Natural killer cell (primary cell): ENCODE data around the gene LMX1A. TPM values are rescaled to one million over a fixed set of nuclear protein-coding genes. Genes with fewer than 3 reads are reported as not detected.

Experiments
- ATAC-seq, 3 donors: fragments of 150-1000 bp in 2 of 3; fragments of 200-7000 bp in 1 of 3; cut with Tn5 transposase; 1 replicate in 1 of 3; 2 replicates in 2 of 3; pipeline ENCODE4 v1.10.0; 2021; ENCODE audit warnings: mild to moderate bottlenecking in 2 of 3, moderate library complexity in 2 of 3
- DNase-seq, 2 donors: peaks; one replicate each; pipeline versions ENCODE4 v3.0.0 to v3.0.0-alpha.2; 2013 to 2021; ENCODE audit warnings: mixed read lengths in 1 of 2
- H3K27ac ChIP-seq: one replicate; pipeline ENCODE4 v1.5.1; 2013; ENCODE audit warnings: mild to moderate bottlenecking, low read length
- H3K27me3 ChIP-seq: one replicate; pipeline ENCODE4 v1.6.1; 2013; ENCODE audit warnings: low read length; ENCODE audit not compliant: control insufficient read depth, insufficient read depth
- H3K36me3 ChIP-seq: one replicate; pipeline ENCODE4 v1.6.1; 2013; ENCODE audit warnings: low read length; ENCODE audit not compliant: control insufficient read depth, insufficient read depth
- H3K4me1 ChIP-seq: one replicate; pipeline ENCODE4 v1.6.1; 2013; ENCODE audit warnings: low read length; ENCODE audit not compliant: control insufficient read depth, insufficient read depth
- H3K4me3 ChIP-seq: one replicate; pipeline ENCODE4 v1.5.1; 2013; ENCODE audit warnings: low read length
- H3K9me3 ChIP-seq: one replicate; pipeline ENCODE4 v1.6.1; 2013; ENCODE audit warnings: low read length; ENCODE audit not compliant: control insufficient read depth, insufficient read depth
- H3K27ac Mint-ChIP-seq, 2 donors: one replicate each; pipeline ENCODE4 v1.8.0; 2022; ENCODE audit warnings: mild to moderate bottlenecking in 2 of 2, mixed read lengths in 2 of 2, moderate library complexity in 1 of 2
- H3K27me3 Mint-ChIP-seq, 2 donors: one replicate each; pipeline ENCODE4 v1.8.0; 2022; ENCODE audit warnings: low read depth in 2 of 2, mixed read lengths in 2 of 2
- H3K36me3 Mint-ChIP-seq: one replicate; pipeline ENCODE4 v1.8.0; 2022; ENCODE audit warnings: mixed read lengths
- H3K4me1 Mint-ChIP-seq, 2 donors: one replicate each; pipeline ENCODE4 v1.8.0; 2022; ENCODE audit warnings: mixed read lengths in 2 of 2
- H3K4me3 Mint-ChIP-seq: one replicate; pipeline ENCODE4 v1.8.0; 2022; ENCODE audit warnings: mild to moderate bottlenecking, moderate library complexity, mixed read lengths
- H3K9me3 Mint-ChIP-seq, 2 donors: one replicate each; pipeline ENCODE4 v1.8.0; 2022; ENCODE audit warnings: mixed read lengths in 2 of 2
- CTCF ChIP-seq: fragments of 200-600 bp; IDR thresholded peaks from one replicate; pipeline ENCODE4 v1.8.0; 2022; ENCODE audit warnings: antibody characterized with exemption
- WGBS: methylation state at CpG from one replicate; pipeline ENCODE4 v1.1.7; 2013; ENCODE audit warnings: missing lambda C conversion rate; ENCODE audit not compliant: insufficient coverage; 5-methylcytosine and 5-hydroxymethylcytosine counted together
- intact Hi-C: fragments of 100-400 bp; cut with micrococcal nuclease; formaldehyde crosslinking; loops from one replicate; pipeline ENCODE4 v1.14.2; 2022
- total RNA-seq, 4 donors: library from RNA; stranded (reverse); fragments of 120-200 nt in 1 of 4; gene quantifications; one replicate each; pipeline versions ENCODE4 v1.2.3 to v1.2.4, GENCODE V29; 2013 to 2022

The LMX1A gene
- total RNA-seq, 3 donors from 2014 or later (not counting 1 experiment from before 2014, with no cell fraction given) = not detected

GRCh38 chr1:165313903-165314302 lies 42.6 kb downstream of the LMX1A start:
- intact Hi-C loops = loop anchor here (5.0 kb wide), 1 partner anchor 48 kb away; no protein-coding TSS in a partner anchor
- Histone ChIP-seq H3K4me1 (no peaks in the 10 kb centered on the region), H3K27me3 (no peaks in the 10 kb centered on the region), H3K4me3 (no peak overlapping the region), H3K9me3 (no peaks in the 10 kb centered on the region), H3K27ac (no peak overlapping the region), H3K36me3 (no peaks in the 10 kb centered on the region)
- H3K27ac Mint-ChIP-seq = no peak overlapping the region
- WGBS = 54% methylated on average over 3 of the region's 4 CpGs
- H3K4me1 Mint-ChIP-seq = no peaks in the 10 kb centered on the region
- H3K4me3 Mint-ChIP-seq = no peak overlapping the region
- ATAC-seq = no peak
- no peaks in the 10 kb centered on the region for H3K36me3 Mint-ChIP-seq
- peaks cover 16 to 35% of the 10 kb centered on the region in 2 donors for H3K27me3 Mint-ChIP-seq
- no peak for DNase-seq
- no peaks in the 10 kb centered on the region for H3K9me3 Mint-ChIP-seq
- TF ChIP-seq CTCF = no peak

- intact Hi-C loops = loop anchor here (5.0 kb wide), 1 partner anchor 50 kb away; no protein-coding TSS in a partner anchor
- Mint-ChIP-seq H3K4me3 (no peak overlapping the region), H3K4me1 (no peaks in the 10 kb centered on the region), H3K27me3 (peaks cover 16 to 35% of the 10 kb centered on the region in 2 donors), H3K27ac (no peak overlapping the region), H3K36me3 (no peaks in the 10 kb centered on the region), H3K9me3 (no peaks in the 10 kb centered on the region)
- no peak for DNase-seq
- H3K27me3 ChIP-seq = no peaks in the 10 kb centered on the region
- no peaks in the 10 kb centered on the region for H3K9me3 ChIP-seq
- no peaks in the 10 kb centered on the region for H3K36me3 ChIP-seq
- ATAC-seq = no peak
- TF ChIP-seq CTCF = no peak
- 100% methylated on average over 2 of the region's 2 CpGs for WGBS
- H3K4me1 ChIP-seq = no peaks in the 10 kb centered on the region
- no peak overlapping the region for H3K27ac ChIP-seq
- H3K4me3 ChIP-seq = no peak overlapping the region
Measured at GRCh38 chr1:165312591-165312990, 43.9 kb downstream of the LMX1A start.

DNA sequence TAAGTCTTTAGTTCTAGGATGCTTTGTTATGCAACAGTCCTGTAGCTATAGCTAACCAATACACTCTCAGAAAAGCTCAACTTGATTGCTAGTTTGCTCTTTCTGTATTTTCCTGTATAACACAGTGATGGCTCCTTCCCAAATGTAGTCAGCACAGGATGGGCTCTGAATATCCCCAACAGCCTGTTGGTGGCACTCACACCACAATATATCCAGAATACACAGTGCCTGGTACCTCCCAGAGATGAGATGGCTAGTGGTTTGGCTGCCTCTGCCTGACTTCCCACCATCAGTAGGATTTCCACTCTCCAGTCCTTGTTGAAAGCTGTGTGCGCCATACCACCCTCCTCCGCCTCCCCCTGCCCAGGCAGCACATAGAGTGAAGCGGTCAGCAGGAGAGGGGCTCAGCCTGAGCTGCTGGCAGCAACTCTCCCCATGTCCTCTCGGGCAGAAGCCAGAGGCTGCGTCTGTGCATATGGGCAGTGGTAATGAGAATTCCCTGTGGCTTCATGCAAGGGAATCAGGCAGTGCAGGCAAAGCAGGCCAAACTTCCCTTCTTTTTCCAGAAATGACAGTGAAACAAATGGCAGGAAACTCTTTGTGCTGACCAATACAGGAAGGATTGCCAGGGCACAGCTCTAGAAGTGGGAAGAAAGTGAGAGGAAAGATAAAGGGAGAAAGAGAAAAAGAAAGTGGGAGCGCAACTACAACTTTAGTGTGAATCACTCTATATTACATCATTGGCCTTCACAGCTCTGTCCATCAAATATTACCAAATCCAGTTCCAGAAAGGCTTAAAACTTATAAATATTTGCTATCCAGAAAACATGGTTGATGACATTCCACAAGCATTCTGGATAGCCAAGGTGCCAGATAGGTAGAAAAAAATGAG lies 49.7 kb downstream of the LMX1A start:
- TF ChIP-seq CTCF = no peak
- H3K36me3 ChIP-seq = no peaks in the 10 kb centered on the region
- H3K27ac ChIP-seq = no peak overlapping the region
- WGBS = 59% methylated on average over 5 of the region's 6 CpGs
- ATAC-seq = no peak
- DNase-seq = no peak
- no peaks in the 10 kb centered on the region for H3K9me3 Mint-ChIP-seq
- H3K4me3 ChIP-seq = no peak overlapping the region
- H3K9me3 ChIP-seq = no peaks in the 10 kb centered on the region
- H3K36me3 Mint-ChIP-seq = no peaks in the 10 kb centered on the region
- peaks cover 10 to 28% of the 10 kb centered on the region in 2 donors for H3K27me3 Mint-ChIP-seq
- no peak overlapping the region for H3K27ac Mint-ChIP-seq
- intact Hi-C loops = no loop called here
- no peaks in the 10 kb centered on the region for H3K4me1 Mint-ChIP-seq
- H3K4me3 Mint-ChIP-seq = no peak overlapping the region
- no peaks in the 10 kb centered on the region for H3K27me3 ChIP-seq
- no peaks in the 10 kb centered on the region for H3K4me1 ChIP-seq
